CD14-positive monocyte (primary cell): ENCODE results near the gene AGER. TPM values are rescaled to one million over a fixed set of nuclear protein-coding genes. Genes with fewer than 3 reads are reported as not detected.

ENCODE experiments used
- DNase-seq, 3 donors: peaks; one replicate each; pipeline ENCODE4 v3.0.0-alpha.2; 2011 to 2022
- H2AFZ ChIP-seq: 2 replicates; pipeline ENCODE4 v1.6.0; 2012; ENCODE audit warnings: mild to moderate bottlenecking, low read depth, low read length, inconsistent platforms; ENCODE audit not compliant: insufficient read depth, poor library complexity, severe bottlenecking
- H3K27ac ChIP-seq, 2 donors: 1 replicate in 1 of 2; 2 replicates in 1 of 2; pipeline ENCODE4 v1.5.1; 2012 to 2013; ENCODE audit warnings: low read length in 2 of 2, control low read depth in 1 of 2, inconsistent platforms in 1 of 2, low read depth in 1 of 2, mild to moderate bottlenecking in 1 of 2
- H3K27me3 ChIP-seq, 2 donors: one replicate each; pipeline versions ENCODE4 v1.6.0 to v1.6.1; 2011 to 2013; ENCODE audit warnings: low read length in 2 of 2; ENCODE audit not compliant: control insufficient read depth in 2 of 2, insufficient read depth in 2 of 2
- H3K36me3 ChIP-seq, 2 donors: replicated peaks in 1 of 2; 1 replicate in 1 of 2; 2 replicates in 1 of 2; pipeline versions ENCODE4 v1.5.1 to v1.6.1; 2012 to 2013; ENCODE audit warnings: low read length in 2 of 2, control low read depth in 1 of 2, inconsistent platforms in 1 of 2, mild to moderate bottlenecking in 1 of 2; ENCODE audit not compliant: insufficient read depth in 2 of 2, control insufficient read depth in 1 of 2
- H3K4me1 ChIP-seq, 2 donors: 1 replicate in 1 of 2; 2 replicates in 1 of 2; pipeline versions ENCODE4 v1.5.1 to v1.6.1; 2012 to 2013; ENCODE audit warnings: low read length in 2 of 2, control low read depth in 1 of 2, inconsistent platforms in 1 of 2, mild to moderate bottlenecking in 1 of 2, moderate library complexity in 1 of 2; ENCODE audit not compliant: insufficient read depth in 2 of 2, control insufficient read depth in 1 of 2
- H3K4me2 ChIP-seq: replicated peaks from 2 replicates; pipeline ENCODE3; 2012; ENCODE audit warnings: low read length, moderate library complexity, mild to moderate bottlenecking; ENCODE audit not compliant: poor library complexity, severe bottlenecking; ENCODE audit errors: extremely low read depth
- H3K4me3 ChIP-seq, 3 experiments: fragments of 200-600 bp in 1 of 3; sonication (generic) in 1 of 3; replicated peaks in 1 of 3; 1 replicate in 2 of 3; 2 replicates in 1 of 3; pipeline ENCODE4 v1.5.1; 2011 to 2013; ENCODE audit warnings: low read length in 3 of 3, mild to moderate bottlenecking in 3 of 3, control low read depth in 2 of 3, low read depth in 2 of 3, inconsistent platforms in 1 of 3, moderate library complexity in 1 of 3
- H3K79me2 ChIP-seq: 2 replicates; pipeline ENCODE4 v1.6.0; 2012; ENCODE audit warnings: mild to moderate bottlenecking, control low read depth, inconsistent platforms, low read length, moderate library complexity; ENCODE audit not compliant: insufficient read depth
- H3K9ac ChIP-seq: 2 replicates; pipeline ENCODE4 v1.6.0; 2017; ENCODE audit warnings: low read length, mild to moderate bottlenecking; ENCODE audit not compliant: insufficient read depth, poor library complexity, severe bottlenecking
- H3K9me3 ChIP-seq, 2 donors: replicated peaks in 1 of 2; 1 replicate in 1 of 2; 2 replicates in 1 of 2; pipeline versions ENCODE4 v1.5.1 to v1.6.1; 2012 to 2013; ENCODE audit warnings: low read length in 2 of 2, control low read depth in 1 of 2; ENCODE audit not compliant: control insufficient read depth in 1 of 2, insufficient read depth in 1 of 2
- H4K20me1 ChIP-seq: 2 replicates; pipeline ENCODE4 v1.6.0; 2012; ENCODE audit warnings: mild to moderate bottlenecking, low read length, control low read depth, moderate library complexity; ENCODE audit not compliant: insufficient read depth
- H3K27ac Mint-ChIP-seq, 7 donors: one replicate each; pipeline ENCODE4 v1.8.0; 2020; ENCODE audit warnings: mild to moderate bottlenecking in 7 of 7, mixed read lengths in 7 of 7, moderate library complexity in 6 of 7, inconsistent platforms in 2 of 7
- H3K27me3 Mint-ChIP-seq, 3 donors: one replicate each; pipeline ENCODE4 v1.8.0; 2021 to 2022; ENCODE audit warnings: low read depth in 3 of 3, mild to moderate bottlenecking in 3 of 3, mixed read lengths in 3 of 3, moderate library complexity in 3 of 3, inconsistent platforms in 1 of 3
- H3K36me3 Mint-ChIP-seq, 2 donors: one replicate each; pipeline ENCODE4 v1.8.0; 2020; ENCODE audit warnings: mixed read lengths in 2 of 2, inconsistent platforms in 1 of 2, mild to moderate bottlenecking in 1 of 2
- H3K4me1 Mint-ChIP-seq: one replicate; pipeline ENCODE4 v1.8.0; 2020; ENCODE audit warnings: mild to moderate bottlenecking, mixed read lengths
- H3K4me3 Mint-ChIP-seq, 2 donors: one replicate each; pipeline ENCODE4 v1.8.0; 2020; ENCODE audit warnings: mild to moderate bottlenecking in 2 of 2, mixed read lengths in 2 of 2, moderate library complexity in 1 of 2
- H3K9me3 Mint-ChIP-seq, 7 donors: one replicate each; pipeline ENCODE4 v1.8.0; 2020 to 2022; ENCODE audit warnings: mixed read lengths in 7 of 7, mild to moderate bottlenecking in 6 of 7, moderate library complexity in 6 of 7, inconsistent platforms in 2 of 7
- WGBS: methylation state at CpG from one replicate; pipeline ENCODE4 v1.1.5; 2013; ENCODE audit warnings: missing lambda C conversion rate; ENCODE audit not compliant: insufficient coverage; 5-methylcytosine and 5-hydroxymethylcytosine counted together
- intact Hi-C, 2 donors: fragments of 100-400 bp; cut with micrococcal nuclease; formaldehyde crosslinking; loops; one replicate each; pipeline versions ENCODE4 v1.15.0 to v1.15.1; 2023
- polyA plus RNA-seq, 3 donors: library from polyadenylated mRNA; depleted of rRNA in 1 of 3; unstranded in 2 of 3; stranded (reverse) in 1 of 3; fragments of 300-500 nt in 2 of 3; fragments of >200 nt in 1 of 3; fragmentation: Illumina TruSeq in 2 of 3; gene quantifications; 1 replicate in 2 of 3; 2 replicates in 1 of 3; pipeline ENCODE4 v1.2.3, GENCODE V29; 2012 to 2021
- small RNA-seq: library from RNA; depleted of rRNA; stranded (forward); fragments of <200 nt; gene quantifications from one replicate; pipeline ENCODE3, GENCODE V24; 2012; ENCODE audit warnings: low read depth; ENCODE audit not compliant: insufficient read length
- TF ChIP-seq, protein P1 (sequence below): fragments of 200-600 bp; IDR thresholded peaks from one replicate; pipeline ENCODE4 v1.8.0; 2022; ENCODE audit warnings: antibody characterized with exemption, mild to moderate bottlenecking

The AGER gene
- polyA plus RNA-seq, 3 donors = 0.60 to 55.0 TPM; not detected in 1

DNA sequence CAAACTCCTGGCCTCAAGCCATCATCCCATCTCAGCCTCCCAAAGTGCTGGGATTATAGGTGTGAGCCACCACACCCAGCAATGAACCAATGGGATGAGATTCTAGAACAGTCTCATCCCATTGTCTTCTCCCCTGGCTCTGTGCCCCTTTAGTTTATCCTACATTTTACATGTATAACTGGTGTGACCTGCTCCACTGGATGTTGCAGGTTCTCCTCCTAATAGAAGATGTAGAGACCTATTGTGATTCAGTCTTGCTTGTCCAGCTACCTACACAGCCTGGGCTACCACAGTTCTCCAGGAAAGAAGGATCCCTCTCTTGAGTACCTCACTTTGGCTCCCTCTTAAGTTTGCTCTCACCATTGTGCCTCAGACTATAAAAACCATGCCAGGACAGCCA is 51.9 kb downstream of the AGER start:
- intact Hi-C loops = loop anchor here in 1 of 2 donors (5.0 kb wide), 1 partner anchor 60 kb away; the partner anchor contains the start of genes GPSM3 and PBX2
- H3K4me1 ChIP-seq = peaks cover 26 to 29% of the 10 kb centered on the region in 2 donors
- DNase-seq = no peak
- no peak overlapping the region for H3K27ac ChIP-seq
- no peaks in the 10 kb centered on the region for H3K36me3 ChIP-seq
- Mint-ChIP-seq H3K27ac (no peak overlapping the region), H3K4me3 (no peak overlapping the region), H3K4me1 (peaks cover 22% of the 10 kb centered on the region), H3K9me3 (peaks cover 0 to 2% (median 0%) of the 10 kb centered on the region in 7 donors), H3K36me3 (no peaks in the 10 kb centered on the region), H3K27me3 (peaks cover 13 to 18% (median 16%) of the 10 kb centered on the region in 3 donors)
- no peak overlapping the region for H3K4me3 ChIP-seq
- H3K9ac ChIP-seq = no peak overlapping the region
- H3K4me2 ChIP-seq = no peak overlapping the region
- H3K9me3 ChIP-seq = no peaks in the 10 kb centered on the region
- TF ChIP-seq, protein P1, sequence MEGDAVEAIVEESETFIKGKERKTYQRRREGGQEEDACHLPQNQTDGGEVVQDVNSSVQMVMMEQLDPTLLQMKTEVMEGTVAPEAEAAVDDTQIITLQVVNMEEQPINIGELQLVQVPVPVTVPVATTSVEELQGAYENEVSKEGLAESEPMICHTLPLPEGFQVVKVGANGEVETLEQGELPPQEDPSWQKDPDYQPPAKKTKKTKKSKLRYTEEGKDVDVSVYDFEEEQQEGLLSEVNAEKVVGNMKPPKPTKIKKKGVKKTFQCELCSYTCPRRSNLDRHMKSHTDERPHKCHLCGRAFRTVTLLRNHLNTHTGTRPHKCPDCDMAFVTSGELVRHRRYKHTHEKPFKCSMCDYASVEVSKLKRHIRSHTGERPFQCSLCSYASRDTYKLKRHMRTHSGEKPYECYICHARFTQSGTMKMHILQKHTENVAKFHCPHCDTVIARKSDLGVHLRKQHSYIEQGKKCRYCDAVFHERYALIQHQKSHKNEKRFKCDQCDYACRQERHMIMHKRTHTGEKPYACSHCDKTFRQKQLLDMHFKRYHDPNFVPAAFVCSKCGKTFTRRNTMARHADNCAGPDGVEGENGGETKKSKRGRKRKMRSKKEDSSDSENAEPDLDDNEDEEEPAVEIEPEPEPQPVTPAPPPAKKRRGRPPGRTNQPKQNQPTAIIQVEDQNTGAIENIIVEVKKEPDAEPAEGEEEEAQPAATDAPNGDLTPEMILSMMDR = no peak
- no peaks in the 10 kb centered on the region for H4K20me1 ChIP-seq
- peaks cover 20% of the 10 kb centered on the region for H3K79me2 ChIP-seq
- peak overlapping the region; percentile 21 for H2AFZ ChIP-seq
- H3K27me3 ChIP-seq = peaks cover 0 to 3% of the 10 kb centered on the region in 2 donors

DNA sequence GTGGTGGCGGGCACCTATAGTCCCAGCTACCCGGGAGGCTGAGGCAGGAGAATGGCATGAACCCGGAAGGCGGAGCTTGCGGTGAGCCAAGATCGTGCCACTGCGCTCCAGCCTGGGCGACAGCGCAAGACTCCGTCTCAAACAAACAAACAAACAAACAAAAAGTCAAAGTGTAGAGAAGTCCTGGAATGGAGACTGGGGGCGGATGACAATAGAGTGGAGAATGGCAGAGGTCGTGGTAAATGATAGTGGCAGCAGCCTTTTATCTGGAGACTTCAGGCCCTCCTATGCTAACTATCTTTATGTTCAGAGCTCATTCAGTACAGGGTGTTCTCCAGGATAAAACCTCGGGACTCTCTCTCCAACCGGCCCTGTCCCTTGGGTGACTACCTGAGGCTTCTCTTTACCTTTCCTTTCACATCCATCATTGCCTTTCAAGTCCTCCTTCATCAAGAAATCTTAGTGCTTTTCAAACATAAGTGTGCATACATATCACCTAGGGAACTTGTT is 52.6 kb downstream of the AGER start:
- intact Hi-C loops = loop anchor here (2.0 to 5.0 kb wide), 2 partner anchors 61 to 63 kb away; partner anchors contain the start of genes GPSM3 (in 1 of the 2) and PBX2 (in 1 of the 2)
- H3K27me3 ChIP-seq = peaks cover 0 to 3% of the 10 kb centered on the region in 2 donors
- peaks cover 13 to 16% (median 14%) of the 10 kb centered on the region in 3 donors for H3K27me3 Mint-ChIP-seq
- H3K4me2 ChIP-seq = no peak overlapping the region
- H3K9ac ChIP-seq = no peak overlapping the region
- 83% methylated on average over 2 of the region's 14 CpGs for WGBS
- DNase-seq = no peak
- TF ChIP-seq, protein P1 = no peak
- peaks cover 3 to 6% of the 10 kb centered on the region in 2 donors for H3K36me3 ChIP-seq
- H3K4me1 Mint-ChIP-seq = peaks cover 28% of the 10 kb centered on the region
- H3K4me3 ChIP-seq = no peak overlapping the region
- H4K20me1 ChIP-seq = no peaks in the 10 kb centered on the region
- H3K4me1 ChIP-seq = peaks cover 30 to 35% of the 10 kb centered on the region in 2 donors
- H2AFZ ChIP-seq = peak overlapping the region; percentile 21
- H3K27ac ChIP-seq = no peak overlapping the region
- no peak overlapping the region for H3K27ac Mint-ChIP-seq
- H3K9me3 Mint-ChIP-seq = peaks cover 0 to 2% (median 0%) of the 10 kb centered on the region in 7 donors
- peaks cover 4 to 5% of the 10 kb centered on the region in 2 donors for H3K36me3 Mint-ChIP-seq
- H3K79me2 ChIP-seq = peaks cover 26% of the 10 kb centered on the region
- H3K9me3 ChIP-seq = no peaks in the 10 kb centered on the region
- no peak overlapping the region for H3K4me3 Mint-ChIP-seq

Small RNA genes within 50 kb of the gene (small RNA-seq; reads per million reads assigned to genes)
- gene AL662884.1 (not detected), gene MIR6833 (not detected)

Other genes with a start within 250 kb of the AGER start
- gene CFB, start 238.2 kb downstream of the AGER start, polyA plus RNA-seq = 1 to 10 TPM in 1 of 3 donors, under 1 TPM in 1, not detected in 1; 0.37 to 2.2 TPM
- gene NELFE, start 225.3 kb downstream of the AGER start, polyA plus RNA-seq = 10 to 100 TPM; 48.8 to 74.4 (median 61.4) TPM
- gene SKIC2, start 225.1 kb downstream of the AGER start, polyA plus RNA-seq = 10 to 100 TPM; 13.2 to 72.1 (median 13.2) TPM
- 10 to 100 TPM in 2 of 3 donors, 1 to 10 TPM in 1; 5.5 to 49.6 (median 10.4) TPM for gene DXO, start 212.1 kb downstream of the AGER start, polyA plus RNA-seq
- 10 to 100 TPM in 1 of 3 donors, not detected in 2; 12.6 TPM for gene C4A, start 202.2 kb downstream of the AGER start, polyA plus RNA-seq
- gene C4B, start 169.5 kb downstream of the AGER start, polyA plus RNA-seq = 10 to 100 TPM in 1 of 3 donors, under 1 TPM in 1, not detected in 1; 0.18 to 11.6 TPM
- under 1 TPM in 1 of 3 donors, not detected in 2; 0.16 TPM for gene CYP21A2, start 145.8 kb downstream of the AGER start, polyA plus RNA-seq
- gene TNXB, start 74.9 kb downstream of the AGER start, polyA plus RNA-seq = 1 to 10 TPM in 1 of 3 donors, not detected in 2; 1.2 TPM
- gene ATF6B, start 56.0 kb downstream of the AGER start, polyA plus RNA-seq = 100 to 1,000 TPM in 1 of 3 donors, 10 to 100 TPM in 2; 15.7 to 147 (median 17.8) TPM
- gene FKBPL, start 54.0 kb downstream of the AGER start, polyA plus RNA-seq = 1 to 10 TPM; 1.2 to 2.4 (median 1.8) TPM
- gene PRRT1, start 32.3 kb downstream of the AGER start, polyA plus RNA-seq = not detected
- 1 to 10 TPM; 1.4 to 4.0 (median 1.8) TPM for gene PPT2, start 30.1 kb downstream of the AGER start, polyA plus RNA-seq
- 1 to 10 TPM in 1 of 3 donors, under 1 TPM in 1, not detected in 1; 0.22 to 1.8 TPM for gene EGFL8, start 19.7 kb downstream of the AGER start, polyA plus RNA-seq
- 10 to 100 TPM in 2 of 3 donors, 1 to 10 TPM in 1; 9.9 to 34.4 (median 11.3) TPM for gene AGPAT1, start 8.2 kb downstream of the AGER start, polyA plus RNA-seq
- 100 to 1,000 TPM in 1 of 3 donors, 10 to 100 TPM in 2; 62.2 to 108 (median 83.5) TPM for gene RNF5, start 5.8 kb downstream of the AGER start, polyA plus RNA-seq
- 100 to 1,000 TPM in 1 of 3 donors, 1 to 10 TPM in 2; 1.9 to 201 (median 4.0) TPM for gene PBX2, start 5.9 kb upstream of the AGER start, polyA plus RNA-seq
- 100 to 1,000 TPM in 2 of 3 donors, 10 to 100 TPM in 1; 86.1 to 340 (median 101) TPM for gene GPSM3, start 8.4 kb upstream of the AGER start, polyA plus RNA-seq
- 1 to 10 TPM; 5.2 to 8.1 (median 6.1) TPM for gene NOTCH4, start 39.8 kb upstream of the AGER start, polyA plus RNA-seq
- gene TSBP1, start 187.7 kb upstream of the AGER start, polyA plus RNA-seq = not detected
- gene BTNL2, start 222.9 kb upstream of the AGER start, polyA plus RNA-seq = not detected